Coronary artery (tissue), 2 donors: Measurements from ENCODE around the gene JAK1.

ENCODE experiments used
- DNase-seq: peaks from one replicate; pipeline ENCODE4 v3.0.0-alpha.2; 2017; ENCODE audit warnings: low spot score
- H3K27ac ChIP-seq, 2 donors: fragments of 200-600 bp; sonication (generic); one replicate each; pipeline ENCODE4 v1.5.1; 2016 to 2019
- H3K4me3 ChIP-seq: fragments of 200-600 bp; sonication (generic); 2 replicates; pipeline ENCODE4 v1.5.1; 2016; ENCODE audit warnings: mild to moderate bottlenecking, moderate library complexity
- TF ChIP-seq, protein P1 (sequence below): fragments of 200-600 bp; sonication (generic); IDR thresholded peaks from one replicate; pipeline ENCODE4 v1.5.1; 2019; ENCODE audit warnings: antibody characterized with exemption

JAK1 gene

DNA sequence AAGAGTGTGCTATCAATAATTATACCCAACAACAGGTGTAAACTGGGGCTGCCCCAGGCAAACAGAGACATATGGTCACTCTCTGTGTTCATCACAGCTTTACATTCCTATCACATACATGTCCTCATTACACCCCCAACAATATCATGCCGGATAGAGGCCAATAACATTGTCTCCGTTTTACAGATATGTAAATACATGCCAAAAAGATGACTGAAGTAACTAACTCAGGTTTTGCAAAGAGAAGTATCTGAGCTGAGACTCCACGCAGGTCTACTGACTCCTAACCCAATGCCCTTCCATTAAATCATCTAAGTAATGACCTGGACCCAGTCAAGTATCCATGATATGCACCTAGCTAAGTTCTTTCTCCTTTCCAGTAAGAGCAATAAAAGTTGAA, 55.0 kb downstream of the JAK1 start:
- DNase-seq, result no peak
- TF ChIP-seq, protein P1, sequence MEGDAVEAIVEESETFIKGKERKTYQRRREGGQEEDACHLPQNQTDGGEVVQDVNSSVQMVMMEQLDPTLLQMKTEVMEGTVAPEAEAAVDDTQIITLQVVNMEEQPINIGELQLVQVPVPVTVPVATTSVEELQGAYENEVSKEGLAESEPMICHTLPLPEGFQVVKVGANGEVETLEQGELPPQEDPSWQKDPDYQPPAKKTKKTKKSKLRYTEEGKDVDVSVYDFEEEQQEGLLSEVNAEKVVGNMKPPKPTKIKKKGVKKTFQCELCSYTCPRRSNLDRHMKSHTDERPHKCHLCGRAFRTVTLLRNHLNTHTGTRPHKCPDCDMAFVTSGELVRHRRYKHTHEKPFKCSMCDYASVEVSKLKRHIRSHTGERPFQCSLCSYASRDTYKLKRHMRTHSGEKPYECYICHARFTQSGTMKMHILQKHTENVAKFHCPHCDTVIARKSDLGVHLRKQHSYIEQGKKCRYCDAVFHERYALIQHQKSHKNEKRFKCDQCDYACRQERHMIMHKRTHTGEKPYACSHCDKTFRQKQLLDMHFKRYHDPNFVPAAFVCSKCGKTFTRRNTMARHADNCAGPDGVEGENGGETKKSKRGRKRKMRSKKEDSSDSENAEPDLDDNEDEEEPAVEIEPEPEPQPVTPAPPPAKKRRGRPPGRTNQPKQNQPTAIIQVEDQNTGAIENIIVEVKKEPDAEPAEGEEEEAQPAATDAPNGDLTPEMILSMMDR, result no peak
- Histone ChIP-seq H3K4me3 (no peak overlapping the region), H3K27ac (no peak overlapping the region)

DNA sequence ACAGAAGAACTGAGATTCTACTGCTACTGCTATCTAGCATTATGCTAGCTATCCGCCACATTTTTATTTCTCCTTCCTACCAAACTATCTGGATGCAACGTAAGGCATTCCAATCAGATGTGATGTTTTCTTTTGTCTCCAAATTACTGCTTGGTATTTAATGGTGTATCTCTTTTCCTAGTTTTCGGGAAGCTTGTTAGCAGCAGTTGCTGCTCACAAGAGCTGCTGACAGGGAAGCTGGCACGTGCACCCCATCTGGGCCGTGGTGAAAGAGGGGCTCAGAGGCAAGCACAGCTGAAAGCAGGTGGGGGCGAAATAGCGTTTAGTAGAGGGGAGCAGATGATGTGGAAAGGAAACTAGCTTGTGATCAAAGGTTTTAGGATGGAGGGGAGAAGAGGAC, 57.3 kb downstream of the JAK1 start:
- TF ChIP-seq, protein P1, result no peak
- no peak for DNase-seq
- no peak overlapping the region for H3K4me3 ChIP-seq
- H3K27ac ChIP-seq, result no peak overlapping the region

DNA sequence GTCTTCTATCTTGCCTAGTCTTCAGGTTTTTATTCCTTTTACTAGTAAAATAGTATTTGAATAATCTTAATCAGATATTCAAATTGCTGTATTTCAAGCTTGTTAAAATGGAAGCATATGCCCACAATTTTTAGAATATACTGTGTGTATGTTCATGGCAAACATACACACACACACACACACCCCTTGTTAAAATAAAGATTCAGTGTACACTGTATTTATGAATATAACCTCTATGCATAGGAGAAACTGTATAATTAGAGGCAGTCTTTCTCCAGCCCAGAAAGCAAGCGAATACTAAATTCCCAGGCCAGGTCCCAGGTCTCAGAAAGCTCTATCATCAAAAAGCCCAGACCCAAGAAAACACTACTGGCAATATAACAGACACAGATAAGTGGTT, 57.8 kb downstream of the JAK1 start:
- DNase-seq, result no peak
- TF ChIP-seq, protein P1, result no peak
- H3K4me3 ChIP-seq, result no peak overlapping the region
- no peak overlapping the region for H3K27ac ChIP-seq

DNA sequence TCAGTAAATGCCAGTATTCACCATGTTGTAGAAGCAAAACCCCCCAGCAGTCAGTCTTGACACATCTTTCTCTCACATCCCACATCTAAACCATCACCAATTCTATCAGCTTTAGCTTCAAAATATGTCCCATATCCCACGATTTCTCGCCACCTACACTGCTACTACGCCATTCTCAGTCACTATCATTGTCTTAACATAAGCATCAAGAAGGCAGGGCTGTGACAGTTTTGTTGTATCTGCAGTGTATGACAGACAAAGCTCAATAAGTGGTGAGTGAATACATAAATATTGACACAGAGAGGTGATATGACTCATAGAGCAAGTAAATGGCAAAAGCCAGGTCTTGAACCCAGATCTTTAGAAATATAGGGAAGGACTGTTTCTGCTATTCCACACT, 59.9 kb downstream of the JAK1 start:
- TF ChIP-seq, protein P1, result no peak

DNA sequence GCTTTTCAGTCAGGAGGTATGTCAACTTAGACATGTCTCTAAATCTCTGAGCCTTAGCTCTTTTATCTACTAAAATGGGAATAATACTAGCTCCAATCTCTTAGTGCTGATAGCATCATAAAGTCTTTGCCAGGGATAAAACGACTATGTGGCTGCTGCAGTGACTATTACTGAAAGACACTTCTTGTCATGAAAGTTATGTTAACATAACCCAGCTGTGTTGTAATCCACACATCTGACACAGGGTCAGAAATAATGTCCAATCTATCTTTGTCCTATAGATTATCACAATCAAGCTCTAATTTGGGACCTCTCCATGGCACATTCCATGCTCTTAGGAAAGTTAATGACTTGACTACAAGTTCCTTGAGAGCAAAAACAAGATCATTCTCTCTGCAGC, 62.8 kb downstream of the JAK1 start:
- no peak for DNase-seq
- TF ChIP-seq, protein P1, result no peak
- Histone ChIP-seq H3K4me3 (no peak overlapping the region), H3K27ac (no peak overlapping the region)

More for the DNA sequence above, 59.9 kb downstream of the JAK1 start:
- no peak for DNase-seq
- Histone ChIP-seq H3K4me3 (no peak overlapping the region), H3K27ac (no peak overlapping the region)

DNA sequence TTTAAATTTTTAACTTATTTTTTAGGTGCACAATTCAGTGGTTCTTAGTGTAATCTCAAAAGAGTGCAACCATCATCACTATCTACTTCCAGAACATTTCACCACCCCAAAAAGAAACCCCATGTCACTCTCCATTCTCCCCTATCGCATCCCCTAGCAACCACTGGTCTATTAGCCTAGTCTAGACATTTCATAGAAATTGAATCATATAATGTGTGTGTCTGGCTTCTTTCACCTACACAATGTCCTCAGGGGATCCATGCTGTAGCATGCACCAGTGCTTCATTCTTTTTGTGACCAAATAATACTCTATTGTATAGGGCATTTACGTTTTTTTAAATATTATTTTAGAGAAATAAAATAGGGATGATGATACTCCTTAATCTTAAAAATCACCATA, 64.7 kb downstream of the JAK1 start:
- TF ChIP-seq, protein P1, result no peak
- DNase-seq, result no peak
- no peak overlapping the region for H3K27ac ChIP-seq
- H3K4me3 ChIP-seq, result no peak overlapping the region

DNA sequence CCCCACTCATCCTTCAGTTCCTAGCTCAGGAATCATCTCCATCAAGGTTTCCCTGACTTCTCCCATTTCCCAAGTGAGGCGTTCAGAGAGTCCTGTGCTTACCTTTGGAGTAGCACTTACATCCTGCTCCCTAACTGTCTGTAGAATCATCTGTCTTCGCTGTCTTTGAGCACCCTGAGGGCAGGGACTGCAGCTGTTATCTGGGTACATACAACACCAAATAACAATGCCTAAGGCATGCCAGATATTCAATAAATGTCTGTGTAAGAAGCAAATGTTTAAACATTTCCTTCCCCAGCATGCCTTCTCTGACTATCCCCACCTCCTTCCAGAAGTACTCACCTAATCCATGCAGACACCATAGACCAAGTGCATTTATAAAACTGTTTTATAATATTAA, 65.4 kb downstream of the JAK1 start:
- Histone ChIP-seq H3K27ac (no peak overlapping the region), H3K4me3 (no peak overlapping the region)
- TF ChIP-seq, protein P1, result no peak
- DNase-seq, result no peak
